HEK293T (cell line): ENCODE measurements around the gene HS6ST1.

Experiments used
- CTCF ChIA-PET: fragments of 350-600 bp; formaldehyde crosslinking; extraction: SDS; loops from one replicate; lab custom pipeline; 2021; ENCODE audit warnings: antibody characterized with exemption, inconsistent platforms; lab: Yijun Ruan, JAX
- POLR2A ChIA-PET: fragments of 350-600 bp; formaldehyde crosslinking; extraction: SDS; loops from one replicate; lab custom pipeline; 2020; ENCODE audit warnings: antibody characterized with exemption, inconsistent platforms; lab: Yijun Ruan, JAX
- DNase-seq: peaks from one replicate; pipeline ENCODE4 v3.0.0; 2012; ENCODE audit warnings: mixed read lengths; ENCODE audit errors: extremely low spot score
- ARNT ChIP-seq: fragments of 450-650 bp; IDR thresholded peaks from 2 replicates; pipeline ENCODE4 v1.6.1; 2017; ENCODE audit warnings: mild to moderate bottlenecking
- BHLHE40 ChIP-seq: fragments of 450-650 bp; IDR thresholded peaks from 2 replicates; pipeline ENCODE4 v1.6.1; 2016; ENCODE audit warnings: mild to moderate bottlenecking, moderate library complexity, borderline replicate concordance
- CTBP1 ChIP-seq: fragments of 450-650 bp; IDR thresholded peaks from 2 replicates; pipeline ENCODE4 v1.6.1; 2016; ENCODE audit warnings: borderline replicate concordance
- ELF4 ChIP-seq: fragments of 450-650 bp; IDR thresholded peaks from 2 replicates; pipeline ENCODE4 v1.6.1; 2017; ENCODE audit warnings: antibody characterized with exemption
- FOXA1 ChIP-seq: fragments of 450-650 bp; IDR thresholded peaks from 2 replicates; pipeline ENCODE4 v1.6.1; 2016; ENCODE audit warnings: mild to moderate bottlenecking
- FOXK2 ChIP-seq: fragments of 450-650 bp; IDR thresholded peaks from 2 replicates; pipeline ENCODE4 v1.6.1; 2016; ENCODE audit warnings: mild to moderate bottlenecking
- FOXM1 ChIP-seq: fragments of 450-650 bp; IDR thresholded peaks from 2 replicates; pipeline ENCODE4 v1.6.1; 2017; ENCODE audit warnings: mild to moderate bottlenecking, borderline replicate concordance
- HDGF ChIP-seq: fragments of 450-650 bp; IDR thresholded peaks from 2 replicates; pipeline ENCODE4 v1.6.1; 2017; ENCODE audit warnings: antibody characterized with exemption, borderline replicate concordance
- L3MBTL2 ChIP-seq: fragments of 450-650 bp; conservative IDR thresholded peaks from 2 replicates; pipeline ENCODE4 v1.6.1; 2016; ENCODE audit warnings: mild to moderate bottlenecking
- LEF1 ChIP-seq: fragments of 450-650 bp; IDR thresholded peaks from 2 replicates; pipeline ENCODE4 v1.6.1; 2017; ENCODE audit warnings: mild to moderate bottlenecking, borderline replicate concordance
- NFRKB ChIP-seq: fragments of 450-650 bp; IDR thresholded peaks from 2 replicates; pipeline ENCODE4 v1.6.1; 2016; ENCODE audit warnings: mild to moderate bottlenecking, moderate library complexity
- PKNOX1 ChIP-seq: fragments of 450-650 bp; IDR thresholded peaks from 2 replicates; pipeline ENCODE4 v1.6.1; 2016
- SP1 ChIP-seq: fragments of 450-650 bp; IDR thresholded peaks from 2 replicates; pipeline ENCODE4 v1.6.1; 2017
- SUZ12 ChIP-seq: fragments of 450-650 bp; IDR thresholded peaks from 2 replicates; pipeline ENCODE4 v1.6.1; 2016; ENCODE audit warnings: mild to moderate bottlenecking
- TARDBP ChIP-seq: fragments of 450-650 bp; IDR thresholded peaks from 2 replicates; pipeline ENCODE4 v1.6.1; 2016
- ZNF384 ChIP-seq: fragments of 450-650 bp; IDR thresholded peaks from 2 replicates; pipeline ENCODE4 v1.6.1; 2016

Gene HS6ST1

GRCh38 chr2:128302011-128302743, 16.5 kb downstream of the HS6ST1 start:
- POLR2A ChIA-PET = no interaction called here
- no peak for TF ChIP-seq SUZ12
- no peak for TF ChIP-seq HDGF
- TF ChIP-seq TARDBP = no peak
- no peak for TF ChIP-seq BHLHE40
- TF ChIP-seq ELF4 = no peak
- TF ChIP-seq ZNF384 = no peak
- no peak for TF ChIP-seq FOXA1
- no peak for TF ChIP-seq FOXM1
- TF ChIP-seq FOXK2 = no peak
- no peak for TF ChIP-seq LEF1
- no peak for TF ChIP-seq ARNT
- no peak for TF ChIP-seq SP1
- no peak for TF ChIP-seq CTBP1
- no peak for DNase-seq
- CTCF ChIA-PET = no interaction called here

- CTCF ChIA-PET = no interaction called here
- no peak for DNase-seq
- TF ChIP-seq NFRKB (no peak), LEF1 (no peak), PKNOX1 (no peak), CTBP1 (no peak), BHLHE40 (no peak), FOXM1 (no peak), FOXA1 (no peak), ELF4 (no peak), ARNT (no peak)
- POLR2A ChIA-PET = no interaction called here
Observed at GRCh38 chr2:128301501-128301966, 17.1 kb downstream of the HS6ST1 start.

GRCh38 chr2:128301021-128301420, 17.6 kb downstream of the HS6ST1 start:
- CTCF ChIA-PET = no interaction called here
- no peak for DNase-seq
- TF ChIP-seq LEF1 (no peak), HDGF (no peak), SP1 (no peak), ARNT (no peak), ELF4 (no peak), FOXA1 (no peak), FOXM1 (no peak), SUZ12 (no peak), FOXK2 (no peak), ZNF384 (no peak), NFRKB (no peak), CTBP1 (no peak), L3MBTL2 (no peak), PKNOX1 (no peak), BHLHE40 (no peak), TARDBP (no peak)

GRCh38 chr2:128300151-128301020, 18.3 kb downstream of the HS6ST1 start:
- ChIA-PET CTCF (no interaction called here), POLR2A (no interaction called here)
- DNase-seq = no peak
- TF ChIP-seq NFRKB (no peak), HDGF (no peak), PKNOX1 (no peak), ELF4 (no peak), LEF1 (no peak), SP1 (no peak), BHLHE40 (no peak), ARNT (no peak)

More at GRCh38 chr2:128301021-128301420, 17.6 kb downstream of the HS6ST1 start:
- POLR2A ChIA-PET = no interaction called here

GRCh38 chr2:128299628-128300027, 19.0 kb downstream of the HS6ST1 start:
- DNase-seq = no peak
- POLR2A ChIA-PET = no interaction called here
- CTCF ChIA-PET = no interaction called here
- TF ChIP-seq TARDBP (no peak), ELF4 (no peak), LEF1 (no peak), ARNT (no peak), NFRKB (no peak), CTBP1 (no peak), FOXA1 (no peak), SUZ12 (no peak), BHLHE40 (no peak), PKNOX1 (no peak), L3MBTL2 (no peak), FOXM1 (no peak), ZNF384 (no peak), HDGF (no peak), SP1 (no peak), FOXK2 (no peak)
